GM19025 (cell line): ENCODE results near the gene XPO6.

Source experiments
- ATAC-seq: cut with Tn5 transposase; IDR thresholded peaks from one replicate; pipeline ENCODE4 v1.9.1; 2021; ENCODE audit warnings: mild to moderate bottlenecking, low read depth, moderate library complexity; ENCODE audit not compliant: unreplicated experiment

The XPO6 gene

DNA sequence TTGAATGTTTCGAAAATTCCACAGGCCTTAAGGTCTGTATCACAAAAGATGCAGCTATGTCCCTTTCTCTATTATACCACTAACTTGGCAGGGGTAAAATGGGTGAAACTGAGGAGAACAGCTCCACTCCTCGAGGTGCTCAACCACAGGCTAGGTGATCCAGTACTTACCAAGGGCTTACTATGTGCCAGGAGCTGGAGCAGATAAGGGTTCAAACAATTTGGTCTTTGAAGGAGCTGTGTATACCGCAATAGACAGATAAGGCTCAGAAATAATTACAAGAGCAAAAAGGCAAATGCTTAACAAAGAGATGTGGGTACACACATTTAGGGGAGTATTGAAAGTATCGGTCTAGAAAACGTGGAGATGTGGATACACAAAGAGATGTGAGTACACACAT lies 1.5 kb downstream of the XPO6 start:
- ATAC-seq: no peak

DNA sequence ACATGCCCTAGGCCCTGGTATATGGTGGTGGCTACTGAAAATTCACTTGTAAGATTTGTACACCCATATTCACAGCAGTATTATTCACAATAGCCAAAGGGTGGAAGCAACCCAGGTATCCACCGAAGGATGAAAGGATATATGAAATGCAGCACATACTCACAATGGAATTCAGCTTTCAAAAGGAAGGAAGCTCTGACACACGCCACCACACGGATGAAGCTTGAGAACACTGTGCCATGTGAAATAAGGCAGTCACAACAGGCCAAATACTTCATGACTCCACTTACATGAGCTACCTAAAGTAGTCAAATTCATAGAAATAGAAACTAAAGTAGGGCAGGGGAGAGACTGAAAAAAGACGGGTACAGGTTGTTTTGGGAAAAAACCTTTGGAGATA lies 2.9 kb downstream of the XPO6 start:
- no peak for ATAC-seq

DNA sequence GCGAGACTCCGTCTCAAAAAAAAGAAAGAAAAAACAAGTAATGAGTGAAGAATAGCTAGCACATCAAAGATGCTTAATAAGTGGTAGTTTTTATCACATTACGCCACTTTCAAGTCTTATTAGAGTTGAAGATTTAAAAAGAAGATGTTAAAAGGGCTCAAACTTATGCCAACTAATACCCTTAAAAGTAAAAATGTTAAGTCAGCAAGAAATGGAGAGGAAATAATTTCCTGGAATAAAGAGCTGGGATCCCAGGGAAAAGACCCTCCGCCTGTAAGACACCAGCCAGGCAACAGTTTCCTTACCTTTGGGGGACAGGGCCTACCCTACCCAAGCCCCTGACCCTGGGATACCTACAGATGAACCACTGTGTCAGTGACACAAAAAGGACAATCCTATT lies 3.6 kb downstream of the XPO6 start:
- ATAC-seq: no peak

GRCh38 chr16:28207399-28207798 lies 4.4 kb downstream of the XPO6 start:
- no peak for ATAC-seq

- no peak for ATAC-seq
Measured at GRCh38 chr16:28205974-28206373, 5.8 kb downstream of the XPO6 start.

DNA sequence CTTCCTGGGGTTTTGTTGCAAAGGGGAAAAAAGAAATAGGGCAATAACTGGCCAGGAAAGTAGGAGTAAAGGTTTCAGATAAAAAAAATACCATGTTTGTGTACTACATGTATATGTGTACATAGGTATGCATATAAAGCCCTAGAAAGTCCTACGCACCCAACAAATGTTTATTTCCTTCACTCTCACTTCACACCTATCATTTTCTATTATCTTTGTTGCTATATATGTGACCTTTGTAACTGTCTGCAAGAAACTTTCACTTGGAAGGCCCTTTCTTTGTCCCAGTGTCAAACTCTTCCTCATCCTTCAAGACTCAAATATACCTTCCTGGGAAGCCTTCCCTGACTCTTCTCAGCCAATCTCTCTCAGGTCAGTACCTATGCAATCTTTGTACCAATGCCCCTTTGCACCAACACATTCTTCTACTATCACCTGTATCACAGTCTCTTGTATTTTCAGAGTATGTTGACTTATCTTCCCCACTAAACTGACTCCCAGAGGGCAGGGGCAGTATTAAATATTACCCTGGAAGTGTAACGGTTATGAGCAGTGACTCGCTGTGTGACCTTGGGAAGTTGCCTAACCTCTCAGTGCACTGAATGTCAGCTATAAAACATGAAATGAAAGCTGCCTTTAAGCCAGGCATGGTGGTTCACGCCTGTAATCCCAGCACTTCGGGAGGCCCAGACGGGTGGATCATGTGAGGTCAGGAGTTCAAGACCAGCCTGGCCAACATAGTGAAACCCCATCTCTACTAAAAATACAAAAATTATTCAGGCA lies 6.5 kb downstream of the XPO6 start:
- ATAC-seq: no peak

- no peak for ATAC-seq
Measured at GRCh38 chr16:28204622-28205021, 7.1 kb downstream of the XPO6 start.

- ATAC-seq: no peak
Measured at GRCh38 chr16:28204204-28204603, 7.6 kb downstream of the XPO6 start.

GRCh38 chr16:28202147-28202746 lies 9.5 kb downstream of the XPO6 start:
- ATAC-seq: no peak

DNA sequence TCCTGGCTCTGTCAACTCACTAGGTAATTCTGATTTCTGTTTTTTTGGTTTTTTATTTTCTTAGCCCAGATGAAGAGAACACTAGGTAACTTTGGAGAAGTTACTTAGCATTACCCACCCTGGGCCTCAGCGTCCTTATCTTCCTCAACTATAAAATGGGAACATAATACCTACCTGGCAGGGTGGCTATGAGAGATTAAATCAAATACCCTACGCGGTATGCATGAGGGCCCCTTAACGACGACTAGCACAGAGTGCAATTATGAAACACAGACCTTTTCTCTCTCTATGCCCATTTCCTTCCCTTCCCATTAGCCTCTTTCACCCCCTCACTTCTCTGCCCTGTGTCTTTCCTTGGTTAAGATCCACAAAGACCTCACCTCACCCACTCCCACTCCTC lies 11.1 kb downstream of the XPO6 start:
- no peak for ATAC-seq

DNA sequence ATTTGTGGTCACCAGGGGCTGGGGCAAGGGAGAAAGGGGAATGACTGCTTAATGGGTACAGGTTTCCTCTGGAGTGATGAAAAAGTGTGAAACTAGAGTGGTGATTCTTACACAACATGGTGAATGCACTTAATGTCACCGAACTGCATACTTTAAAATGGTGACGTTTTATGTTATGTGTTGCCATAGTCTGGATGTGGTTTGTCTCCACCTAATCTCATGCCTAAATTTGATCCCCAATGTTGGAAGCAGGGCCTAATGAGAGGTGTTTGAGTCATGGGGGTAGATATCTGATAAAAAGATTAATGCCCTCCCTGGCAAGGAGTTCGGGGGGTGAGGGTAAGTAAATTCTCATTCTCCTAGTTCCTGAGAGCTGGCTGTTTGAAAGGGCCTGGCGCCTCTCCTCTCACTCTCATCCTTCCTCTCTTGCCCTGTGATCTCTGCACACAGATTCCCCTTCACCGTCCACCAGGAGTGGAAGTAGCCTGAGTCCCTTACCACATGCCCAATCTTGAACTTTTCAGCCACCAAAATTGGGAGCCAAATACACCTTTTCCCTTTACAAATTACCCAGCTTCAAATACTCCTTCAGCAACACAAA lies 15.3 kb downstream of the XPO6 start:
- no peak for ATAC-seq

GRCh38 chr16:28195859-28196258 lies 15.9 kb downstream of the XPO6 start:
- ATAC-seq: no peak

- ATAC-seq: peak; percentile 27
Measured at GRCh38 chr16:28193530-28194423, 18.0 kb downstream of the XPO6 start.

- peak; percentile 47 for ATAC-seq
Measured at GRCh38 chr16:28192806-28193529, 18.8 kb downstream of the XPO6 start.

GRCh38 chr16:28191364-28191960 lies 20.3 kb downstream of the XPO6 start:
- ATAC-seq: no peak

- ATAC-seq: no peak
Measured at GRCh38 chr16:28189245-28189644, 22.5 kb downstream of the XPO6 start.

GRCh38 chr16:28188085-28188916 lies 23.5 kb downstream of the XPO6 start:
- ATAC-seq: no peak

DNA sequence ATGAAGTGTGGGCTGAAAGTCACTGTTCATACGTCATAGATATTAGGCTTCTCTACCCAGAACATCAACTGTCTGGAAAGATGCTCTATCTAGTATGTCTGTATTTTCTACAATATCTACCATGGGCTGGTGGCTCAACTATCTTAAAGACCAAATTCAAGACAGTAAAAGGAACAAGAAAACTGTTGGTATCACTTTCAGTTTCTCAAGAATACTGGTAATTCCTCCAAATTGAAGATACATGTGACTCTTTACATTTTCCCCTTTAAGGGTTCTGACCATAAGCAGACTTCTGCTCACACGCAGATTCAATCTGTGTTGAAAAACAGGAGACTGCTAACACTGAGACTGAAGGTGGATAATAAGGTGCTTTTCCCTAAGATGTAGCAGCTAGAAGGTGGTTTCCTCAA lies 24.2 kb downstream of the XPO6 start:
- ATAC-seq: no peak

DNA sequence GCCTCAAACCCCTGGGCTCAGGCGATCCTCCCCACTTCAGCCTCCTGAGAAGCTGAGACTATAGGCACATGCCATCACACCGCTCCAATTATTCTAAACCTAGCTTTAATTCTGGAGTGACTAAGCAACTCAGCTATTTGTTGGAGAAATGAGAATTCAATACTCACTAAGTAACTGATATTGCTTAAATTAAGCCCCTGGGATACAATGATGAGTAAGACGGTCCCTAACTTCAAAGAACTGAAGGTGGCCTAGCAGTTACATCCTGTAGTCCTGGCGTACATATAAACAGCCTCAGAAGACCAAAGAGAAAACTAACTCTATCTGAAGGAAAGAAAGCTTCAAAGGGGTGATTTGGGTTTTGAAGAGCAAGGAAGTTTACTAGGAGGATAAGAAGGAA lies 25.0 kb downstream of the XPO6 start:
- no peak for ATAC-seq
